VCaP (cell line): Measurements from ENCODE around the gene ALPP.
"Not testable (repeated sequence)": the region's sequence is repeated elsewhere in the genome, so short reads cannot be mapped to it uniquely, and the experiment has no call there.

Experiments
- H3K27ac ChIP-seq: fragments of 450-650 bp; 2 replicates; pipeline ENCODE4 v1.5.1; 2017
- TF ChIP-seq, protein P1 (sequence below): fragments of 450-650 bp; conservative IDR thresholded peaks from 2 replicates; pipeline ENCODE4 v1.5.1; 2017; ENCODE audit warnings: mild to moderate bottlenecking, moderate library complexity

ALPP gene

DNA sequence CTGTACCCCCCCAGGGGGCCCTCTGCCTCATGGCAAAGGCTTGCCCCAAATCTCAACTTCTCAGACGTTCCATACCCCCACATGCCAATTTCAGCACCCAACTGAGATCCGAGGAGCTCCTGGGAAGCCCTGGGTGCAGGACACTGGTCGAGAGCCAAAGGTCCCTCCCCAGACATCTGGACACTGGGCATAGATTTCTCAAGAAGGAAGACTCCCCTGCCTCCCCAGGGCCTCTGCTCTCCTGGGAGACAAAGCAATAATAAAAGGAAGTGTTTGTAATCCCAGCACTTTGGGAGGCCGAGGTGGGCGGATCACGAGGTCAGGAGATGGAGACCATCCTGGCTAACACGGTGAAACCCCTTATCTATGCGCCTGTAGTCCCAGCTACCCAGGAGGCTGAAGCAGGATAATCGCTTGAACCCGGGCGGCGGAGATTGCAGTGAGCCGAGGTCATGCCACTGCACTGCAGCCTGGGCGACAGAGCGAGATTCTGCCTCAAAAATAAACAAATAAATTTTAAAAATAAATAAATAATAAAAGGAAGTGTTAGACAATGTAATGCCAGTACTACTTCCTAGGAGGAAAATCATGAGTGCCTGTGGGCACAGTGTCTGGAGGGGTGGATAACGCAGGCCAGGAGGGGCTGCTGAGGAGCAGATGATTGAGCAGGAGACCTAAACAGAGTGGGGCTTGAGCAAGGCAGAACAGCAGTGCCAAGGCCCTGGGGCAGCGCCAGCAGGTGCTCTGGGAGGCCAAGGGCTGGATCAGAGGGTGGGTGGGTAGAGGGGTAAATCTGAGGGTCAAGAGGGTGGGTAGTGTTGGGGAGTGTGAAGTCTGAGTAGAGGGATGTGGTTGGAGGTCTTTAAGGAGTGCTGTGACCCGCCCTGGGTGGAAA is 4.0 kb downstream of the ALPP start:
- H3K27ac ChIP-seq, result no peak overlapping the region
- TF ChIP-seq, protein P1, sequence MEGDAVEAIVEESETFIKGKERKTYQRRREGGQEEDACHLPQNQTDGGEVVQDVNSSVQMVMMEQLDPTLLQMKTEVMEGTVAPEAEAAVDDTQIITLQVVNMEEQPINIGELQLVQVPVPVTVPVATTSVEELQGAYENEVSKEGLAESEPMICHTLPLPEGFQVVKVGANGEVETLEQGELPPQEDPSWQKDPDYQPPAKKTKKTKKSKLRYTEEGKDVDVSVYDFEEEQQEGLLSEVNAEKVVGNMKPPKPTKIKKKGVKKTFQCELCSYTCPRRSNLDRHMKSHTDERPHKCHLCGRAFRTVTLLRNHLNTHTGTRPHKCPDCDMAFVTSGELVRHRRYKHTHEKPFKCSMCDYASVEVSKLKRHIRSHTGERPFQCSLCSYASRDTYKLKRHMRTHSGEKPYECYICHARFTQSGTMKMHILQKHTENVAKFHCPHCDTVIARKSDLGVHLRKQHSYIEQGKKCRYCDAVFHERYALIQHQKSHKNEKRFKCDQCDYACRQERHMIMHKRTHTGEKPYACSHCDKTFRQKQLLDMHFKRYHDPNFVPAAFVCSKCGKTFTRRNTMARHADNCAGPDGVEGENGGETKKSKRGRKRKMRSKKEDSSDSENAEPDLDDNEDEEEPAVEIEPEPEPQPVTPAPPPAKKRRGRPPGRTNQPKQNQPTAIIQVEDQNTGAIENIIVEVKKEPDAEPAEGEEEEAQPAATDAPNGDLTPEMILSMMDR, result no peak

DNA sequence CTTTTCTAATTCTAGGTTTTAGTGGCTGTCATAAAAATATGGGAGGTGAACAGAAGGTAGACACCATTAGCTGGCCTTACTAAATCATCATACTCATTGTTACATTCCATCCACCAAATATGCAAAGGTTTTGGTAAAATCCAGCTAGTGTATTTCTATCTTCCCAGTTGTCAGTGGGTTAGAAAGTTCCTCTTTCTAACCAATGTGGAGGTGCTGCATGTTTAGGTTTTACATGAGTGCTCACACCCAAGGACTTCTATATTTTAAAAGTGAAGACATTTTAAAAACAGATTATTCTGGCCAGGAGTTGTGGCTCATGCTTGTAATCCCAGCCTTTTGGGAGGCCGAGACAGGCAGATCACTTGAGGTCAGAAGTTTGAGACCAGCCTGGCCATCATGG is 5.9 kb downstream of the ALPP start:
- TF ChIP-seq, protein P1, result no peak
- no peak overlapping the region for H3K27ac ChIP-seq

DNA sequence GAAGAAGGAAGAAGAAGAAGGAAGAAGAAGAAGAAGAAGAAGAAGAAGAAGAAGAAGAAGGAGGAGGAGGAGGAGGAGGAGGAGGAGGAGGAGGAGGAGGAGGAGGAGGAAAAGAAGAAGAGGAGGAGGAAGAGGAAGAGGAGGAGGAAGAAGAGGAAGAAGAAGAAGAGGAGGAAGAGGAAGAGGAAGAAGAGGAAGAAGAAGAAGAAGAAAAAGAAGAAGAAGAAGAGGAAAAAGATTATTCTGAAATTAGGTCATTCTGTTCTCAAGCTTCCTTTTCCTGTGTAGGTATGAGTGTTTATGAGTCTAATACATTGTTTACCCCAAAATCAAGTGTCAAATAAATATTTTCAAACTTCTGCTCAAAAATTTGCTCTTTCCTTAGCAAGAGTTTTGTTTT is 6.5 kb downstream of the ALPP start:
- H3K27ac ChIP-seq, result not testable (repeated sequence)

DNA sequence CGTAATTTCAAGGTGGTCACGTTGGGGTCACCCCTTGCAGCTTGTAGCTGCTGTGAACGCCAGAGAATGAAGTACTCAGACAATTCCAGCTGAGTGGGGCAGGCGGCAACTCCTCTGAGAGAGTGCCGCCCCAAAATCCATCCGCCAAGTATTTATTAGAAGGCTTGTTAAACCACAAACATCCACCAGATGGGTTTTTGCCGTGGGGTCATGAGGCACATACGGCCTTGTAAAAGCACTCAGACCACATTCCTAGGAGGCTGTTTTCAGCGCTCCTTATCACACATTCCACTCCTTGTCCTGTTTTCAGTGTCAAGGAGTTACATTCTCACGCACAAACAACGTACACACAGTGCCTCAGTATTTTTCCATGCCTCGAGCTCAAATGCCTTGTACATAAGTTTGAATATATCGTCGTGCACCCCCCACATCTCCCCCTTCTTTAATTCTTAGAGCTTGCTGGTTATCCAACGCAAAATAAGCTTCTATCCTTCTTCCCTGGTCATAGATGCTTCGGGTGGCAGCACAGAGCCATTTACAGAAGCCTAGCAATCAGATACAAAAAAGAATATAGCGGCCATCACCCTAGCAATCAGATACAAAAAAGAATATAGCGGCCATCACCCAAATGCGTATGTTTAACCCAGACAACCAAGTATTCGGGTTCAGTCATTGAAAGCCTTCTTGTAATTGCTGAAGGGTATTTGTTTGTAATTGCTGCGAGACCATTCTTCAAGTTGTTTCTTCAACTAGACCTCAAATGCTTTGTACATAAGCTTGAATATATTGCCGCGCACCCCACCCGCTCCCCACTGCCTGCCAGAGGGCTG is 7.3 kb downstream of the ALPP start:
- TF ChIP-seq, protein P1, result no peak
- no peak overlapping the region for H3K27ac ChIP-seq

DNA sequence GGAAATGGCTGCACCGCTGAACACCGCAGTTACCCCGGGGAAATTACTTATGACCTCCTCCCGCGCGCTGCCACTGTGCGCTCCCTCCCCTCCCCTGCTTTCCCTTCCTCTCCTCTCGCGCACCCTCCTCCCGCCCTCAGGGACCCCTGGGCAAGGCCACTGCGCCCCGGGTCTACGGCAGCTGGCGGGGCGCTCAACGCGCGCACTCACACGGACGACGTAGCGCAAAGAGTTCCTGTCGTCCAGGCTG is 7.9 kb downstream of the ALPP start:
- TF ChIP-seq, protein P1, result no peak
- H3K27ac ChIP-seq, result no peak overlapping the region

DNA sequence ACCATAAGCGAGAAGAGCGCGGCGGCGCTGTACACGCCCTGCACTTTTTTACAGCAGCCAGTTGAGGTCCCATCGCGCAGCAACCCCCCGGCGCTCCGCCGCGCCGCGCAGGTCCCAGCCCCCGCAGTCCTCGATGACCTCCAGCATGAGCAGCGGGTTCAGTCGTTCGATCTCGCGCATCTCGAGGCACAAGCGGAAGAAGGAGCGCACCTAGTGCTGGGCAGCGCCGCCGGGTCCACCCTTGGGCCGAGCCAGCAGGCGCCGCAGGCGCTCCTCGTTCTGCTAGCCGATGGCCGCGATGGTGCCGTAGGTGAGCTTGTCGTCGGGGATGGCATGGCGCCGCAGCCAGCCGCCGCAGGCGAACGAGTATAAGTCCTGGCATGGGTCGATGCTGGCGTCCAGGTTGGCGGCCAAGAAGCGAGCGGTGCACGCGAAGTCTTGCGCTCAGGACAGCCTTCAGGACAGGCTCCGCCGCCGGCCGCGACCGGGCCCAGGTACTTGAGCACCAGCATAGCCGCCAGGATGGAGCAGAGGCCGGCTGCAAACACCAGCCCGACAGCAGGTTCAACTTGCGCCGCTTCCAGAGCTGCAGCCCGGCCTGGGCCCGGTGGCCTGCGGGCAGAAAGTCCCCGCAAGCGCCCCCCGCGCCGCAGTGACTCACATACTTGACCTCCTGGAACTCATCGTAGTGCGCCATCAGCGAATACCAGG is 8.3 kb downstream of the ALPP start:
- TF ChIP-seq, protein P1, result no peak

DNA sequence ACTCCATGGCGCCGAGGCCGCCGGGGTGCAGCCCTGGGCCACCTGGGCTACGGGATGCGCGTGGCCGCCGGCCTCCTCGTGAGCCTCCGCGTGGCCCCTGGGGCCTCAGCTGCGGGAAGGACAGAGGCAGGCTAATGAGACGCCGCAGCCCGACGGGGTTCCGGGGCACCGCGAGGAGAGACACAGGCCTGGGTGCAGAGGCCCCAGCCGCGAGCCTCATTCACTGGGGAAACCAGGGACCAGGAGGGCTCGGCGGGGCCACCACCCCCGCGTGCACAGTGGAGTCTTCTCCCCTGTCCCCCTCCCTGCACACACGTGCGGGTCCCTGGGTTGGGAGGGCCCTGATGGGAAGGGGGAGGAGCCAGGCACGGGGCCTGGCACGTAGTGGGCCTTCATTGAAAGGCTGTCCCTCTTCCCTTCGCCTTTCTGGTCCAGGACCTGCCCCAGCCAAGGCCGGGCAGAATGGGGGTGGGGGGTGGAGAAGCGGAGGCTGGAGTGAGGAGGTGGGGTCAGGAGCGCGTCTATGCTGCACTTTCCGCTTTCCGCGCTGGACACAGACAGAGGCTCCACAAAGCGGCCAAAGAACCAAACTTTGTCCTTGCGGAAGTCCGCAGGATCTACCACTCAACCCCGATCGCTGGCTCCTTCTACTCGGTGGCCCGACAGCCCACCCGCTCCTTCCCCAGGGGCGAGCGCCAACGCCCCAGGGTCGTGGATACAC is 9.1 kb downstream of the ALPP start:
- TF ChIP-seq, protein P1, result no peak
- no peak overlapping the region for H3K27ac ChIP-seq

More for the DNA sequence above, 8.3 kb downstream of the ALPP start:
- no peak overlapping the region for H3K27ac ChIP-seq
